BJ (cell line): ENCODE results near the gene TAF6. TPM values are rescaled to one million over a fixed set of nuclear protein-coding genes. Genes with fewer than 3 reads are reported as not detected.

Experiments
- CTCF ChIA-PET: fragments of 350-600 bp; formaldehyde crosslinking; extraction: SDS; loops from one replicate; lab custom pipeline; 2021; ENCODE audit warnings: antibody characterized with exemption, inconsistent platforms; lab: Yijun Ruan, JAX
- POLR2A ChIA-PET: fragments of 300-600 bp; sonication (Branson Sonifier 250); formaldehyde crosslinking; extraction: SDS; loops from one replicate; lab custom pipeline; 2021; ENCODE audit warnings: antibody characterized with exemption; lab: Charles Lee
- DNase-seq: peaks from one replicate; pipeline ENCODE4 v3.0.0-alpha.2; 2011; ENCODE audit warnings: low read depth
- H3K27me3 ChIP-seq: 2 replicates; pipeline ENCODE4 v1.6.0; 2011; ENCODE audit warnings: low read length; ENCODE audit not compliant: control insufficient read depth, insufficient read depth
- H3K36me3 ChIP-seq: 2 replicates; pipeline ENCODE4 v1.5.1; 2011; ENCODE audit warnings: low read length; ENCODE audit not compliant: control insufficient read depth, insufficient read depth
- H3K4me3 ChIP-seq: 2 replicates; pipeline ENCODE4 v1.5.1; 2011; ENCODE audit warnings: low read depth, mild to moderate bottlenecking, control low read depth, low read length
- CTCF ChIP-seq: IDR thresholded peaks from 2 replicates; pipeline ENCODE4 v1.5.1; 2011; ENCODE audit warnings: low read depth, mild to moderate bottlenecking, control low read depth, inconsistent platforms, low read length, moderate library complexity; ENCODE audit not compliant: insufficient read depth
- polyA plus RNA-seq: library from polyadenylated mRNA; depleted of rRNA; stranded (reverse); fragments of >200 nt; gene quantifications from 2 replicates; pipeline ENCODE4 v1.2.3, GENCODE V29; 2011

The TAF6 gene
- polyA plus RNA-seq, 1 experiment = 39.5 TPM

GRCh38 chr7:100126931-100127865, 8.0 kb upstream of the TAF6 start, which contains the start of gene MBLAC1:
Gene MBLAC1 (plus strand): TSS chr7:100126967. CDS start chr7:100127396, 429 bp downstream.
- TF ChIP-seq CTCF = 0 out of 2 replicates have a peak, but pooled peaks have one; percentile 1

GRCh38 chr7:100126239-100126930, 7.2 kb upstream of the TAF6 start:
- CTCF ChIA-PET = interaction anchor here (0.5 to 0.8 kb wide), 3 partner anchors 17 to 147 kb away, joined by 3 to 4 read pairs (median 3); no protein-coding TSS in a partner anchor
- TF ChIP-seq CTCF = 0 out of 2 replicates have a peak, but pooled peaks have one; percentile 8

More at GRCh38 chr7:100126931-100127865, 8.0 kb upstream of the TAF6 start, which contains the start of gene MBLAC1:
- 0 out of 2 replicates have a peak, but pooled peaks cover under 1% of the 10 kb centered on the region for H3K36me3 ChIP-seq
- CTCF ChIA-PET = interaction anchor here (0.5 to 9.6 kb wide), 6 partner anchors 17 to 148 kb away, joined by 3 to 147 read pairs (median 4); partner anchors contain the start of gene PVRIG
- POLR2A ChIA-PET = interaction anchor here (0.6 to 0.8 kb wide), 2 partner anchors 12 to 22 kb away, joined by 3 to 4 read pairs; partner anchors contain the start of gene LAMTOR4
- peak within 1 kb of the TSS; percentile 77 for H3K4me3 ChIP-seq
- no peaks in the 10 kb centered on the region for H3K27me3 ChIP-seq
- DNase-seq = peak; percentile 26

GRCh38 chr7:100124301-100125230, 5.4 kb upstream of the TAF6 start:
- no peak for TF ChIP-seq CTCF
- Histone ChIP-seq H3K4me3 (no peak overlapping the region), H3K27me3 (no peaks in the 10 kb centered on the region), H3K36me3 (0 out of 2 replicates have a peak, but pooled peaks cover 2% of the 10 kb centered on the region)
- ChIA-PET CTCF (interaction anchor here (0.6 to 2.1 kb wide), 8 partner anchors 9 to 283 kb away, joined by 3 to 7 read pairs (median 3); no protein-coding TSS in a partner anchor), POLR2A (no interaction called here)
- DNase-seq = no peak

More at GRCh38 chr7:100126239-100126930, 7.2 kb upstream of the TAF6 start:
- Histone ChIP-seq H3K4me3 (peak overlapping the region; percentile 77), H3K36me3 (0 out of 2 replicates have a peak, but pooled peaks cover 2% of the 10 kb centered on the region), H3K27me3 (no peaks in the 10 kb centered on the region)
- POLR2A ChIA-PET = interaction anchor here (0.6 to 0.8 kb wide), 2 partner anchors 11 to 23 kb away, joined by 3 to 4 read pairs; partner anchors contain the start of gene LAMTOR4
- no peak for DNase-seq

GRCh38 chr7:100122568-100122967, 3.4 kb upstream of the TAF6 start:
- Histone ChIP-seq H3K27me3 (no peaks in the 10 kb centered on the region), H3K4me3 (no peak overlapping the region), H3K36me3 (0 out of 2 replicates have a peak, but pooled peaks cover 2% of the 10 kb centered on the region)
- no peak for TF ChIP-seq CTCF
- DNase-seq = no peak
- ChIA-PET CTCF (interaction anchor here (0.7 to 2.1 kb wide), 3 partner anchors 10 to 129 kb away, joined by 3 to 4 read pairs (median 3); no protein-coding TSS in a partner anchor), POLR2A (no interaction called here)
